ENCODE results near the gene E2F2. TPM values are rescaled to one million over a fixed set of nuclear protein-coding genes. Genes with fewer than 3 reads are reported as not detected.
A peak's percentile ranks its signal among the peaks of the same experiment; 100 is the strongest.

The E2F2 gene
- total and polyA plus RNA-seq, 2 donors, result 0.08 to 2.9 TPM

- under 1% methylated on average over 14 of the region's 14 CpGs for WGBS
- peak overlapping the region; percentile 75 for H3K4me3 ChIP-seq (ENCODE audit: low read depth, low read length)
- peak overlapping the region; percentile 94 for H3K27ac ChIP-seq (ENCODE audit: low read depth)
- H3K36me3 ChIP-seq (ENCODE audit: insufficient read depth), result no peaks in the 10 kb centered on the region
- no peak for DNase-seq (ENCODE audit: extremely low spot score)
- peaks cover 3% of the 10 kb centered on the region for H3K4me1 ChIP-seq (ENCODE audit: insufficient read depth)
Measured at GRCh38 chr1:23558872-23559135, 27.8 kb upstream of the E2F2 start.

- 4% methylated on average over 34 of the region's 34 CpGs for WGBS
- Histone ChIP-seq H3K4me1 (ENCODE audit: insufficient read depth) (peaks cover 3% of the 10 kb centered on the region), H3K4me3 (ENCODE audit: low read depth, low read length) (peak overlapping the region; percentile 75), H3K27ac (ENCODE audit: low read depth) (peak overlapping the region; percentile 94), H3K36me3 (ENCODE audit: insufficient read depth) (no peaks in the 10 kb centered on the region)
- DNase-seq (ENCODE audit: extremely low spot score), result no peak
Measured at GRCh38 chr1:23558140-23558871, 27.3 kb upstream of the E2F2 start.

GRCh38 chr1:23557471-23558124, 26.6 kb upstream of the E2F2 start:
- DNase-seq (ENCODE audit: extremely low spot score), result no peak
- H3K36me3 ChIP-seq (ENCODE audit: insufficient read depth), result no peaks in the 10 kb centered on the region
- H3K4me3 ChIP-seq (ENCODE audit: low read depth, low read length), result peak overlapping the region; percentile 75
- 36% methylated on average over 8 of the region's 8 CpGs for WGBS
- H3K27ac ChIP-seq (ENCODE audit: low read depth), result peak overlapping the region; percentile 94
- peaks cover 3% of the 10 kb centered on the region for H3K4me1 ChIP-seq (ENCODE audit: insufficient read depth)

GRCh38 chr1:23556635-23557470, 25.8 kb upstream of the E2F2 start:
- H3K27ac ChIP-seq (ENCODE audit: low read depth), result peak overlapping the region; percentile 90
- peaks cover 3% of the 10 kb centered on the region for H3K4me1 ChIP-seq (ENCODE audit: insufficient read depth)
- no peaks in the 10 kb centered on the region for H3K36me3 ChIP-seq (ENCODE audit: insufficient read depth)
- 47% methylated on average over 4 of the region's 4 CpGs for WGBS
- DNase-seq (ENCODE audit: extremely low spot score), result no peak
- peak overlapping the region; percentile 75 for H3K4me3 ChIP-seq (ENCODE audit: low read depth, low read length)

GRCh38 chr1:23555986-23556634, 25.1 kb upstream of the E2F2 start:
- Histone ChIP-seq H3K4me3 (ENCODE audit: low read depth, low read length) (peak overlapping the region; percentile 75), H3K36me3 (ENCODE audit: insufficient read depth) (no peaks in the 10 kb centered on the region), H3K4me1 (ENCODE audit: insufficient read depth) (peaks cover 3% of the 10 kb centered on the region), H3K27ac (ENCODE audit: low read depth) (peak overlapping the region; percentile 90)
- DNase-seq (ENCODE audit: extremely low spot score), result no peak
- WGBS, result 43% methylated on average over 9 of the region's 9 CpGs

- H3K4me3 ChIP-seq (ENCODE audit: low read depth, low read length), result peak overlapping the region; percentile 75
- no peaks in the 10 kb centered on the region for H3K4me1 ChIP-seq (ENCODE audit: insufficient read depth)
- H3K36me3 ChIP-seq (ENCODE audit: insufficient read depth), result no peaks in the 10 kb centered on the region
- peak; percentile 49 for DNase-seq (ENCODE audit: extremely low spot score)
- WGBS, result 7% methylated on average over 15 of the region's 15 CpGs
- H3K27ac ChIP-seq (ENCODE audit: low read depth), result peak overlapping the region; percentile 90
Measured at GRCh38 chr1:23555270-23555985, 24.4 kb upstream of the E2F2 start.

- H3K4me1 ChIP-seq (ENCODE audit: insufficient read depth), result no peaks in the 10 kb centered on the region
- H3K36me3 ChIP-seq (ENCODE audit: insufficient read depth), result no peaks in the 10 kb centered on the region
- 2% methylated on average over 81 of the region's 81 CpGs for WGBS
- H3K27ac ChIP-seq (ENCODE audit: low read depth), result peak overlapping the region; percentile 95
- peak overlapping the region; percentile 75 for H3K4me3 ChIP-seq (ENCODE audit: low read depth, low read length)
- DNase-seq (ENCODE audit: extremely low spot score), result no peak
Measured at GRCh38 chr1:23554481-23555269, 23.6 kb upstream of the E2F2 start.

GRCh38 chr1:23554127-23554480, 23.1 kb upstream of the E2F2 start:
- peak overlapping the region; percentile 37 for H3K4me3 ChIP-seq (ENCODE audit: low read depth, low read length)
- 42% methylated on average over 12 of the region's 12 CpGs for WGBS
- no peaks in the 10 kb centered on the region for H3K4me1 ChIP-seq (ENCODE audit: insufficient read depth)
- no peak for DNase-seq (ENCODE audit: extremely low spot score)
- no peaks in the 10 kb centered on the region for H3K36me3 ChIP-seq (ENCODE audit: insufficient read depth)
- peak overlapping the region; percentile 95 for H3K27ac ChIP-seq (ENCODE audit: low read depth)

GRCh38 chr1:23553231-23554126, 22.4 kb upstream of the E2F2 start:
- 64% methylated on average over 21 of the region's 21 CpGs for WGBS

GRCh38 chr1:23551849-23552248, 20.8 kb upstream of the E2F2 start:
- no peak for DNase-seq (ENCODE audit: extremely low spot score)
- H3K4me3 ChIP-seq (ENCODE audit: low read depth, low read length), result no peak overlapping the region
- H3K27ac ChIP-seq (ENCODE audit: low read depth), result no peak overlapping the region
- 76% methylated on average over 4 of the region's 4 CpGs for WGBS
- H3K36me3 ChIP-seq (ENCODE audit: insufficient read depth), result no peaks in the 10 kb centered on the region
- no peaks in the 10 kb centered on the region for H3K4me1 ChIP-seq (ENCODE audit: insufficient read depth)

More at GRCh38 chr1:23553231-23554126, 22.4 kb upstream of the E2F2 start:
- Histone ChIP-seq H3K4me3 (ENCODE audit: low read depth, low read length) (no peak overlapping the region), H3K36me3 (ENCODE audit: insufficient read depth) (no peaks in the 10 kb centered on the region), H3K27ac (ENCODE audit: low read depth) (peak overlapping the region; percentile 95), H3K4me1 (ENCODE audit: insufficient read depth) (no peaks in the 10 kb centered on the region)
- no peak for DNase-seq (ENCODE audit: extremely low spot score)

GRCh38 chr1:23548704-23549143, 17.7 kb upstream of the E2F2 start:
- DNase-seq (ENCODE audit: extremely low spot score), result no peak
- no peaks in the 10 kb centered on the region for H3K4me1 ChIP-seq (ENCODE audit: insufficient read depth)
- no peak overlapping the region for H3K4me3 ChIP-seq (ENCODE audit: low read depth, low read length)
- 62% methylated on average over 9 of the region's 9 CpGs for WGBS
- H3K36me3 ChIP-seq (ENCODE audit: insufficient read depth), result no peaks in the 10 kb centered on the region
- H3K27ac ChIP-seq (ENCODE audit: low read depth), result no peak overlapping the region

Measured in urinary bladder (tissue), 4 donors.